Vein endothelial cell (primary cell): ENCODE results near the gene MEN1. TPM values are rescaled to one million over a fixed set of nuclear protein-coding genes. Genes with fewer than 3 reads are reported as not detected.

Experiments
- total RNA-seq: library from RNA; depleted of rRNA; stranded (reverse); fragments of >200 nt; gene quantifications from 2 replicates; pipeline ENCODE4 v1.2.3, GENCODE V29; 2012

MEN1 gene
- 21.7 and 26.5 TPM in 2 replicates for total RNA-seq

DNA sequence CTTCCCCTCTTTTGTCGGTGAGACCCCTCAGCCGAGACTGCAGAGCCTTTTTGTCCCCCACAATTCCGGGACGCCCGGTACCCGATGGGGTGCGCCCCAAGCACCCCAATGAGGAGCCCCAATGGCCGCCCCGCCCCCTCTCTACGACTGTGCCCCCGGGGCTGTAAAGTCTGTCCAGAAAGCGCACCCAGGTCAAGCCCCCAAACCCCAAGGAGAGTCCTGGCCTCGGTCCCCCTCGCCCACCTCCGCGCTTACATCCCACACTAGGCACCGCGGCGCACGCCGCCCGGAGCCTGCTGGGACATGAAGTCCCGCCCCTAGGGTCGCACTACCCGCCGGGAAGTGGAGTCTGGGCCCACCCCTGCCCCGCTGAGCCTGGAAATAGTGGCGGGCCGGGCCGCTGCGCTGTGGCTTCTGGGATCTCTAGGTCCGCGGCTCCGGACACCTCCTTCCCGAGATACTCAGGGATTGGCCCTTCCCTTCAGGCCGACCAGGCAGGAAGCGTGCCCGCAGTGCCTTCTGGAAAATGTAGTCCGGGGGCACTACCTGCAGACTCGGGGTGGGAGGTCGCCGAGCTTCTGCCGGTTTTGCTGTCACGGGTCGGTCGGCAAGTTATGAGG, at the start of gene MEN1:
MEN1 (minus strand) TSS at position 281 of the 620 bp plus-strand sequence. CDS start 442 bp downstream, outside the sequence.

DNA sequence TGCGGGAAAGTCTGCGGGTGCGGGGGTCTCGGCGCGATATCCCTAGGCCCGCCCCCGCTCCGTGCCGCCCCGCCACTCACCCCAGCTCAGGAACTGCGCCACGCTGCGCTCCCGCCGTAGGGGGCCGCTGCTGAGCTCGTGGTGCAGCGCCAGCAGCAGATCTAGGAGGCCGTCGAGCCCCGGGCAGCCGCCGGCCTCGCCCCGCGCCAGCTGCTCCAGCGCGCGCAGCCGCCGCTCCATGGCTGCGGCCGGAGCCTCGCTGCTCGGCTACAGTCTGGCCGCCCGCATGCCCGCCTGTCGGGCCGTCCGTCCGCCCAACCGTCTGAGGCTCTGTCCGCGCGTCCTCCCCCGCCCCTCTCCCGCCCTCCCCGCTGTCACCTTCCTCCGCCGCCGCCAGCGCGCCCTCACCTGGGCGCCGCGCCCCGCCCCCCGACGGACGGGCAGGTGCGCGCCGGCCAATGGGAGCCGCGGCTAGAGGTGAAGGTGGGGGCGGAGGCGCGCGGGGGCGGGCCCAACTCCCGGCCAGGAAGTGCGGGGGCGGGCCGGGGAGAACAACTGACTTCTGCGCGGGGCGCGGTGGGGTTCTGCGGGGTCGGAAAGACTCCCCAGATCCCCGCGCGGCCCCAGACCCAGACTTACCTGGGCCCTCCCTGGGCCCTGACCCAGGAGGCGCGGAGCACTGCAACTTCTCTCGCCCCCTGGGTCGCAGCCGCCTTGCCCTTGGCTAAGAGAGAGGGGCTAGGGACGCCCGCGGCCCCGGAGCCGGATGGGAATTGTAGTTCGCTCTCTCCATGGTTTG, 34.2 kb upstream of the MEN1 start, which contains the start of gene CDC42BPG:
CDC42BPG (minus strand) TSS at position 324 of the 799 bp plus-strand sequence; CDS start at position 240, 84 bp downstream.

DNA sequence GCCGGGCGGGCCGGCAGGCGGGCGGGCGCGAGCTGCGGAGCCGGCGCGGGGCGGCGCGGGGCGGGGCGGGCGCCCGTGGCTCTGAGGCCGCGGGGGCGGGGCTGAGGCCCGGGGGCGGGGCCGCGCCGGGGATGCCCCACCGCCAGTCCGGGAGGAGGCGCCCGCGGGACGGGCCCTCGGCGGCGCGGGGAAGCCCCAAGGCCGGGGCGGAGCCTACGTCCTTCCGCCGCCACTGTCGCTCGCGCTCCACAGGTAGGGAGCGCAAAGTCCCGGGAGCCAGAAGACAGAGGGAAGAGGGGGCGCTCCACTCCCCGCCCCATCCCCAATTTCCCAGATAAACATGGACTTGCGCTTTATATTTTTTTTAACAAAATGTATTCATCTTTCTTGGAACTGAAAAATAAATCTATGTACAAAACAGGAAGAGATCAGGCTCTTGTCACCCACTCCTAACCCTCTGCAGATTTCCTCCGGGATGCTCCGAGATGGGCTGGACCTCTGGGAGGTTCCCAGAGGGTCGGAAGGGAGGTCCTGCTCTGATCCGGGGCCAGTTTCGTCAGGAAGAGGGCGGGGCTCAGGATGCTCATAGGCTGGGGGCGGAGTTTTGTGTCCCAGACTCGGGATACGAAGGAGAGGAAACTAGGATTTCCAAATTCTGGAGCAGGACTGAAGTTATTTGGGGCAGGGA, 7.0 kb downstream of the MEN1 start, which contains the start of gene MAP4K2:
MAP4K2 (minus strand) TSS at position 57 of the 688 bp plus-strand sequence. CDS start 65 bp downstream, outside the sequence.

DNA sequence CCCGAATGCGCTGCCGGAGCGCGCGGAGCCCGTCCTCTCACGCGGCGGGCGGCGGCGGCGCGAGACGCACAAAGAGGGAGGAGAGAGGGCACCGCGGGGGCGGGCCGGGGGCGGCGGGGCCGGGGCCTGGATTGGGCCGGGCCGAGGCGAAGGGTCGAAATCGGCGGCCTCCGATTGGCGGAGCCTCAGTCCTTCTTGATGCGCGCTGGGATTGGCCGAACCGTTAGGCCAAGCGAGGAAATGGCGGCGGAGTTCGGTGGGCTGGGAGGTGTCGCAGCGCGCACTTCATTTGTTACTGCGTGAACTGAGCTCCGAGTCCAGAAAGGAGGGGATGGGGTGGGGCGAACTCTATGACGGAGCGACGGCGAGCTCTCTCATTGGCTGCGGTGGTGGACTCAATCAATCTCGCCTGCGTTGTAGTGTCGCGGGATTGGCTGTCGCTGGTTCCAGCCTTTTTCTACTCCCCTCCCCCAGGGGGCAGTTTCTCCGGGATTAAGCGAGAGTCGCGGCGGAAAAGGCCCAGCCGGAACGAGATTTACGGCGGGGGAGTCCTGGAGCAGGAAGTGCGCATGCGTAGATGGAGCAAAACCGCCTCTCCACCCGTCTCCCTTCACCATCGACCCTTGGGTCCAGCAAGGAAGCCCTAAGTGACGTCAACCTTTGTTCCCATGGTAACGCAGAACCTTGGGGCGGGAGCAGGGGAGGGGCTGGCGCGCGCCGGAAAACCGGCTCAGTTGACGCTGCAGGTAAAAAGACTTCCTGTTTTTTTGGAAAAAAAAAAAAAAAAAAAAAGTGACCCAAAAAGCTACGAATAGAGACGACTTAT, 31.7 kb downstream of the MEN1 start, which contains the start of gene SF1:
SF1 (minus strand) TSS at position 70 of the 826 bp plus-strand sequence. CDS start 150 bp downstream, outside the sequence.

DNA sequence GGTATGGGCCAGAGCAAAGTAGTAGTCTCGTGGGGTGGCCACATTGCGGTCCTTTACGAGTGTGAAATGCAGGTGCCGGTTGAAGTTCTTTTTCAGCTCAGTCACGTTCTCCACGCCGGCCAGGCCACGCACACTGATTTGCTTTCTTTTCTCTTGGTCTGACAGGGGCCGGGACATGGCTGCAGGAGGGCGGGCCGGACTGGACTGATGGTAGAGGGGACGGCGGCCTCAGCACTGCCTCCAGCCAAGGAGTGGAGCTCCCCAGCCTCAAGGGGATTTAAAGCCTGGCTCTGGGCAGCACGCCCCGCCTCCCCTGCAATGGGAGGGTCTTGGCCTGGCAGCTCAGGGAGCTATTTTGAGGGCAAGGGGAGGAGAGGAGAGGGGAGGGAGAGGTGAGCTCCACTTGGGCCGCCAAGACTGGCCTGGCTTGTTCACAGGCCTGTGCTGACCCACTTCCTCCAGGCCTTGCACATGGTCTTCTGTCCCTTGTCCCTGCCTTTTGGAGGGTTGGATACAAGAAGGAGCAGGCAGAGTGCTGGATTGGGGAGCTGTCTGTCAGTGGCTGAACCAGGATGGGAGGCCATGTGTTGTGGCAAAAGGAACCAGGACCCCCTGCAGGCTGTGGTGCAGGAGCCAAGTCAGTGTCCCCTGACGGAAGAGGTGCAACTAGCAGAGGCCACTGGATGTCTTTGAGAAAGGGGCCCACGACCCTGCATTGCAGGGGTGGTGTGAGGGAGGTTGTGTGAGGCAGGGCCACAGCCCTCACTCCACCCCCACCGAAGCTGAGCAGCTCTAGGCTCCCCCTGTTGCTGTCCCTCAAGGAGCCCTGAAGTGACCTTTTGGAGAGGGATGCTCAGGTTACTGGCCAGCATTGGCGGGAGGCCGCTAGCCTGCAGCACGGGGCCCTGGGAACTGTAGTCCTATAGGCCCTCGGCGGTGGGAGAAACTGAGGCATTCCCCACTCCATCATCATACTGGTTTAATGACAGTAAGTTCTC, 50.3 kb downstream of the MEN1 start, which contains the start of gene PYGM:
PYGM (minus strand) TSS at position 253 of the 998 bp plus-strand sequence; CDS start at position 177, 76 bp downstream.

Other genes starting within 250 kb of the MEN1 start
- not detected in 2 replicates for gene SLC22A12, start 219.3 kb downstream of the MEN1 start, total RNA-seq
- not detected in 2 replicates for gene NRXN2, start 87.4 kb downstream of the MEN1 start, total RNA-seq
- 0.98 and 1.1 TPM in 2 replicates for gene RASGRP2, start 66.4 kb downstream of the MEN1 start, total RNA-seq
- 0.19 and 0.33 TPM in 2 replicates for gene PYGM, start 50.6 kb downstream of the MEN1 start, total RNA-seq
- gene SF1, start 32.0 kb downstream of the MEN1 start, total RNA-seq = 143 and 146 TPM in 2 replicates
- 43.7 and 66.3 TPM in 2 replicates for gene MAP4K2, start 7.3 kb downstream of the MEN1 start, total RNA-seq
- 0.33 and 0.38 TPM in 2 replicates for gene CDC42BPG, start 34.1 kb upstream of the MEN1 start, total RNA-seq
- gene EHD1, start 68.1 kb upstream of the MEN1 start, total RNA-seq = 97.7 and 129 TPM in 2 replicates
- 19.1 and 19.3 TPM in 2 replicates for gene ATG2A, start 106.7 kb upstream of the MEN1 start, total RNA-seq
- gene PPP2R5B, start 114.1 kb upstream of the MEN1 start, total RNA-seq = 10.8 and 12.4 TPM in 2 replicates
- gene GPHA2, start 125.3 kb upstream of the MEN1 start, total RNA-seq = not detected in 2 replicates
- not detected in 2 replicates for gene MAJIN, start 161.6 kb upstream of the MEN1 start, total RNA-seq
- gene BATF2, start 186.4 kb upstream of the MEN1 start, total RNA-seq = 0.38 and 0.98 TPM in 2 replicates
- gene ARL2, start 203.6 kb upstream of the MEN1 start, total RNA-seq = 97.8 and 115 TPM in 2 replicates
- gene SNX15, start 216.9 kb upstream of the MEN1 start, total RNA-seq = 11.4 and 13.7 TPM in 2 replicates
- 9.3 and 12.4 TPM in 2 replicates for gene SAC3D1, start 230.7 kb upstream of the MEN1 start, total RNA-seq
- 5.5 and 7.2 TPM in 2 replicates for gene NAALADL1, start 248.0 kb upstream of the MEN1 start, total RNA-seq